HepG2 (cell line): ENCODE measurements around the gene PRSS38. TPM values are rescaled to one million over a fixed set of nuclear protein-coding genes. Genes with fewer than 3 reads are reported as not detected.

ENCODE experiments used
- ATAC-seq: fragments of 200-7000 bp; cut with Tn5 transposase; 3 replicates; pipeline ENCODE4 v1.9.1; 2020; ENCODE audit warnings: mild to moderate bottlenecking, moderate library complexity
- BruUV-seq: library from RNA; stranded (reverse); fragments of 400-500 nt; replicated peaks from 2 replicates; lab custom pipeline; 2021; lab: Mats Ljungman, UMichigan
- CTCF ChIA-PET: fragments of 300-600 bp; formaldehyde crosslinking; extraction: SDS; loops from one replicate; lab custom pipeline; 2021; ENCODE audit warnings: low total read pairs, inconsistent platforms, low intra/inter-chr PET ratio; lab: Yijun Ruan, JAX
- POLR2A ChIA-PET: fragments of 350-600 bp; sonication (Branson Sonifier 250); formaldehyde crosslinking; loops from one replicate; lab custom pipeline; 2020; ENCODE audit warnings: antibody characterized with exemption, inconsistent platforms; lab: Yijun Ruan, JAX
- DNase-seq: peaks from one replicate; pipeline ENCODE4 v3.0.0-alpha.2; 2015; ENCODE audit warnings: low spot score
- FAIRE-seq: peaks from 3 replicates; lab custom pipeline; 2011; peaks lifted over from hg19 to GRCh38; lab: Jason Lieb, UNC
- H2AFZ ChIP-seq: one replicate; pipeline ENCODE4 v1.6.1; 2011; ENCODE audit warnings: low read length, inconsistent platforms
- H3K27ac ChIP-seq: fragments of 300-600 bp; 3 replicates; pipeline ENCODE4 v1.8.0; 2011; ENCODE audit warnings: mixed run types, mild to moderate bottlenecking, mixed read lengths, low read length, inconsistent platforms; ENCODE audit not compliant: insufficient read depth; ENCODE audit errors: extremely low read length
- H3K27me3 ChIP-seq, 2 experiments: fragments of 200-600 bp in 1 of 2; 2 replicates in 1 of 2; 3 replicates in 1 of 2; pipeline versions ENCODE4 v1.6.0 to v1.8.0; 2011; ENCODE audit warnings: low read length in 2 of 2, mild to moderate bottlenecking in 2 of 2, moderate library complexity in 2 of 2, inconsistent platforms in 1 of 2; ENCODE audit not compliant: insufficient read depth in 2 of 2, control insufficient read depth in 1 of 2
- H3K36me3 ChIP-seq, 2 experiments: fragments of 200-600 bp in 1 of 2; replicated peaks in 1 of 2; 2 replicates in 1 of 2; 3 replicates in 1 of 2; pipeline versions ENCODE4 v1.5.1 to v1.8.0; 2011; ENCODE audit warnings: low read length in 2 of 2, inconsistent platforms in 1 of 2; ENCODE audit not compliant: insufficient read depth in 2 of 2, control insufficient read depth in 1 of 2
- H3K4me1 ChIP-seq: 2 replicates; pipeline ENCODE4 v1.5.1; 2012; ENCODE audit warnings: low read length, inconsistent platforms; ENCODE audit not compliant: insufficient read depth
- H3K4me2 ChIP-seq: 2 replicates; pipeline ENCODE4 v1.6.0; 2011; ENCODE audit warnings: low read depth, low read length, inconsistent platforms
- H3K4me3 ChIP-seq, 3 experiments: fragments of 200-600 bp in 1 of 3; sonication (generic), shearing (Covaris generic) in 1 of 3; replicated peaks in 1 of 3; 2 replicates each; pipeline ENCODE4 v1.5.1; 2011 to 2016; ENCODE audit warnings: low read length in 3 of 3, inconsistent platforms in 2 of 3, low read depth in 2 of 3, mild to moderate bottlenecking in 2 of 3, control low read depth in 1 of 3, mixed read lengths in 1 of 3; ENCODE audit not compliant: insufficient read depth in 1 of 3
- H3K79me2 ChIP-seq: one replicate; pipeline ENCODE4 v1.6.1; 2011; ENCODE audit warnings: low read length, inconsistent platforms; ENCODE audit not compliant: insufficient read depth
- H3K9ac ChIP-seq: 2 replicates; pipeline ENCODE4 v1.6.0; 2011; ENCODE audit warnings: mild to moderate bottlenecking, low read depth, low read length, inconsistent platforms; ENCODE audit not compliant: insufficient read depth
- H3K9me3 ChIP-seq: 2 replicates; pipeline ENCODE4 v1.5.1; 2012; ENCODE audit warnings: mild to moderate bottlenecking, low read length
- H4K20me1 ChIP-seq: 2 replicates; pipeline ENCODE4 v1.6.0; 2011; ENCODE audit warnings: inconsistent platforms, mild to moderate bottlenecking, low read length, moderate library complexity; ENCODE audit not compliant: insufficient read depth
- ARID2 ChIP-seq: sonication (generic); formaldehyde crosslinking; IDR thresholded peaks from 2 replicates; pipeline ENCODE4 v1.8.1; 2022; ENCODE audit warnings: mild to moderate bottlenecking, missing genetic modification reagents, borderline replicate concordance
- ATF7 ChIP-seq, 2 experiments: fragments of 450-650 bp in 1 of 2; sonication (generic) in 1 of 2; formaldehyde crosslinking in 1 of 2; IDR thresholded peaks; 2 replicates each; pipeline versions ENCODE4 v1.4.0 to v1.6.1; 2016 to 2020; ENCODE audit warnings: antibody characterized with exemption in 1 of 2, mild to moderate bottlenecking in 1 of 2, missing genetic modification reagents in 1 of 2
- DZIP1 ChIP-seq: sonication (generic); formaldehyde crosslinking; IDR thresholded peaks from 2 replicates; pipeline ENCODE4 v1.5.0; 2020; ENCODE audit warnings: mild to moderate bottlenecking, missing genetic modification reagents
- FOXK2 ChIP-seq: fragments of 450-650 bp; IDR thresholded peaks from 2 replicates; pipeline ENCODE4 v1.6.1; 2016
- GABPB1 ChIP-seq: IDR thresholded peaks from 2 replicates; pipeline ENCODE4 v1.6.1; 2016; ENCODE audit warnings: mild to moderate bottlenecking, missing genetic modification reagents, moderate library complexity, missing compliant biosample characterization
- HNRNPK ChIP-seq: fragments of 200-400 bp; formaldehyde crosslinking; IDR thresholded peaks from 2 replicates; pipeline ENCODE4 v1.6.1; 2018; ENCODE audit warnings: low read length, low read depth, moderate library complexity, mild to moderate bottlenecking; ENCODE audit not compliant: poor library complexity, severe bottlenecking
- HOXA9 ChIP-seq: sonication (generic); formaldehyde crosslinking; IDR thresholded peaks from 2 replicates; pipeline ENCODE4 v1.8.1; 2022; ENCODE audit warnings: missing genetic modification reagents, mild to moderate bottlenecking, moderate library complexity, borderline replicate concordance
- KDM5B ChIP-seq: sonication (generic); formaldehyde crosslinking; IDR thresholded peaks from 2 replicates; pipeline ENCODE4 v1.4.0; 2020; ENCODE audit warnings: missing genetic modification reagents, mild to moderate bottlenecking, borderline replicate concordance
- MZF1 ChIP-seq: sonication (generic); formaldehyde crosslinking; IDR thresholded peaks from 2 replicates; pipeline ENCODE4 v1.8.1; 2023; ENCODE audit warnings: mild to moderate bottlenecking, missing genetic modification reagents, borderline replicate concordance
- NRL ChIP-seq: sonication (generic); formaldehyde crosslinking; IDR thresholded peaks from 2 replicates; pipeline ENCODE4 v1.5.0; 2020; ENCODE audit warnings: missing genetic modification reagents, mild to moderate bottlenecking, moderate library complexity, borderline replicate concordance
- SOX13 ChIP-seq, 3 experiments: fragments of 450-650 bp in 1 of 3; sonication (generic) in 1 of 3; formaldehyde crosslinking in 1 of 3; IDR thresholded peaks in 2 of 3; conservative IDR thresholded peaks in 1 of 3; 2 replicates each; pipeline versions ENCODE4 v1.5.0 to v1.6.1; 2016 to 2020; ENCODE audit warnings: antibody characterized with exemption in 1 of 3, mild to moderate bottlenecking in 1 of 3, missing compliant biosample characterization in 1 of 3, missing genetic modification reagents in 1 of 3, moderate library complexity in 1 of 3
- ZBTB2 ChIP-seq: sonication (generic); formaldehyde crosslinking; IDR thresholded peaks from 2 replicates; pipeline ENCODE4 v1.8.0; 2022; ENCODE audit warnings: low read depth, missing genetic modification reagents
- ZFX ChIP-seq: sonication (generic); formaldehyde crosslinking; IDR thresholded peaks from 2 replicates; pipeline ENCODE4 v1.4.0; 2020; ENCODE audit warnings: mild to moderate bottlenecking, low read depth, missing genetic modification reagents, moderate library complexity
- ZNF253 ChIP-seq: sonication (generic); formaldehyde crosslinking; IDR thresholded peaks from 2 replicates; pipeline ENCODE4 v1.8.0; 2022; ENCODE audit warnings: mild to moderate bottlenecking, missing genetic modification reagents, borderline replicate concordance
- ZNF263 ChIP-seq: sonication (generic); formaldehyde crosslinking; IDR thresholded peaks from 2 replicates; pipeline ENCODE4 v1.4.0; 2020; ENCODE audit warnings: missing genetic modification reagents
- ZNF354B ChIP-seq: sonication (generic); formaldehyde crosslinking; IDR thresholded peaks from 2 replicates; pipeline ENCODE4 v1.8.0; 2022; ENCODE audit warnings: mild to moderate bottlenecking, missing genetic modification reagents
- ZNF737 ChIP-seq: sonication (generic); formaldehyde crosslinking; IDR thresholded peaks from 2 replicates; pipeline ENCODE4 v1.5.0; 2020; ENCODE audit warnings: missing genetic modification reagents, mild to moderate bottlenecking, borderline replicate concordance
- ZNF747 ChIP-seq: sonication (generic); formaldehyde crosslinking; IDR thresholded peaks from 2 replicates; pipeline ENCODE4 v1.8.1; 2023; ENCODE audit warnings: missing genetic modification reagents, mild to moderate bottlenecking, borderline replicate concordance
- ZSCAN25 ChIP-seq: sonication (generic); formaldehyde crosslinking; IDR thresholded peaks from 2 replicates; pipeline ENCODE4 v1.8.0; 2022; ENCODE audit warnings: mild to moderate bottlenecking, missing genetic modification reagents
- WGBS: methylation state at CpG from one replicate; pipeline ENCODE4 v1.1.6; 2017; ENCODE audit warnings: low lambda C conversion rate; 5-methylcytosine and 5-hydroxymethylcytosine counted together
- in situ Hi-C: cut with HindIII; loops from 2 replicates; pipeline ENCODE4 v1.10.0; 2017; ENCODE audit warnings: low pct_unique_long_range_greater_than_20kb; ENCODE audit not compliant: extremely low pct_ligation_motif_present
- intact Hi-C: fragments of 100-400 bp; cut with micrococcal nuclease; formaldehyde crosslinking; loops from one replicate; pipeline ENCODE4 v1.10.0; 2022; ENCODE audit not compliant: unreplicated experiment
- polyA plus RNA-seq, 8 experiments: library from polyadenylated mRNA; depleted of rRNA in 3 of 8; stranded (reverse) in 7 of 8; unstranded in 1 of 8; fragments of >200 nt; fragmentation: Illumina TruSeq in 4 of 8; extraction: Trizol in 4 of 8; gene quantifications; 2 replicates each; pipeline versions ENCODE4 v1.2.1 to v1.2.3, GENCODE V29; 2011 to 2016; ENCODE audit warnings: low read depth in 4 of 8, missing spikeins in 1 of 8, mixed read lengths in 1 of 8; ENCODE audit not compliant: insufficient read depth in 1 of 8
- total RNA-seq, 5 experiments: library from RNA; depleted of rRNA; stranded (reverse); fragments of >200 nt; fragmentation: Illumina TruSeq; extraction: Trizol; gene quantifications; 2 replicates each; pipeline ENCODE4 v1.2.3, GENCODE V29; 2016; ENCODE audit warnings: low read depth in 1 of 5

Gene PRSS38
- total and polyA plus RNA-seq, 2 of the 13 experiments (the other 11 are each of a cell fraction or from before 2014, with no cell fraction given), result not detected

- Histone ChIP-seq H3K36me3 (no peaks in the 10 kb centered on the region), H3K4me2 (peak overlapping the region; percentile 70), H2AFZ (no peak overlapping the region), H3K4me1 (peaks cover 24% of the 10 kb centered on the region), H4K20me1 (no peaks in the 10 kb centered on the region), H3K79me2 (no peaks in the 10 kb centered on the region), H3K9ac (no peak overlapping the region), H3K27me3 (peaks cover 8 to 47% of the 10 kb centered on the region in 2 experiments; a peak in 4 of 5 replicates), H3K27ac (no peak overlapping the region), H3K9me3 (no peaks in the 10 kb centered on the region), H3K4me3 (peak overlapping the region; percentile 30 to 72 (median 53); a peak in 4 of 6 replicates)
- 0% methylated on average over 17 of the region's 68 CpGs for WGBS
- in situ Hi-C loops (no loop called here), intact Hi-C loops (no loop called here)
- FAIRE-seq (no peak), ATAC-seq (peak; percentile 53), DNase-seq (peak; percentile 29)
- BruUV-seq, result no TSS peak
- ChIA-PET POLR2A (interaction anchor here (0.8 kb wide), 1 partner anchor 295 kb away, joined by 3 read pairs; no protein-coding TSS in a partner anchor), CTCF (no interaction called here)
- TF ChIP-seq ZNF747 (CRISPR knock-in tag) (no peak), KDM5B (CRISPR knock-in tag) (no peak), ARID2 (CRISPR knock-in tag) (no peak), NRL (no peak), DZIP1 (CRISPR knock-in tag) (no peak), GABPB1 (CRISPR knock-in tag) (peak; percentile 16; the same call in 1 of the 2 replicates), FOXK2 (no peak), MZF1 (no peak), ZSCAN25 (CRISPR knock-in tag) (0 out of 2 replicates have a peak, but pooled peaks have one; percentile 20), HOXA9 (CRISPR knock-in tag) (no peak), HNRNPK (peak; percentile 86), ZNF354B (CRISPR knock-in tag) (no peak), ZBTB2 (no peak), ZNF737 (0 out of 2 replicates have a peak, but pooled peaks have one; percentile 21), ZNF253 (CRISPR knock-in tag) (no peak), ATF7 (IDR thresholded peaks at IDR 0.05) (no peak), ATF7 (CRISPR knock-in tag; IDR thresholded peaks at IDR 0.05) (no peak), ZFX (CRISPR knock-in tag) (0 out of 2 replicates have a peak, but pooled peaks have one; percentile 4), SOX13 (IDR thresholded peaks at IDR 0.05) (no peak), SOX13 (CRISPR knock-in tag; conservative IDR thresholded peaks at IDR 0.05 in 1 of 2, IDR thresholded peaks at IDR 0.05 in 1 of 2) (no peak), ZNF263 (peak; percentile 90)
Observed at GRCh38 chr1:227788271-227789083, 27.0 kb upstream of the PRSS38 start.
